ENCODE results near the gene SLC25A25.
"Not testable (repeated sequence)": the region's sequence is repeated elsewhere in the genome, so short reads cannot be mapped to it uniquely, and the experiment has no call there.

DNA sequence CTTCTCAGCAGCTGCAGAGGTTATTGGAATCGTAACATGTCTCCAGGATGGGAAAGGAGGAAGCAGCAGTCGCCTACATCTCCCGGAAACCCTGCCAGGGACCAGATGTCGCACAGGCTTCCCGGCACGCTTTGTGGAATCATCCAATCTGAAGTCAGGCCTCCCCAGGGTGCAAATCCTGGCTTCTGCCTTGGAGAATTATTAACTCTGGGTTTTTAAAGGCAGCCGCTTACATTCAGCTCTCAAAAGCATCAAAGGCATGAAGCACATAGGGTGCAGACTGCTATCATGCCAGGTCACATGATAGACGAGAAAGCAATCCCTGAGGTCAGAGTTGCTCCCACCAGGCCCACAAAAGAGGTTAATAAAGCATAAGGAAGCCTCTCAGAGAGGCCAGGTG, 64.1 kb downstream of the SLC25A25 start:
- TF ChIP-seq CTCF, POLR2A (IDR thresholded peaks at IDR 0.05): not testable (repeated sequence)

All from adrenal gland (tissue), 5 donors.